ENCODE measurements around the gene CPA1.

- no peak for TF ChIP-seq POLR2A (IDR thresholded peaks at IDR 0.05; ENCODE audit: low read depth, low read length)
- TF ChIP-seq SMC3 (IDR thresholded peaks at IDR 0.05; ENCODE audit: low read depth, low read length): no peak
- no peak for TF ChIP-seq RAD21 (IDR thresholded peaks at IDR 0.05; ENCODE audit: low read length)
- TF ChIP-seq USF2 (IDR thresholded peaks at IDR 0.05; ENCODE audit: low read depth, low read length): no peak
- no peak for TF ChIP-seq RFX5 (IDR thresholded peaks at IDR 0.05; ENCODE audit: low read depth, low read length)
- TF ChIP-seq, protein P1, sequence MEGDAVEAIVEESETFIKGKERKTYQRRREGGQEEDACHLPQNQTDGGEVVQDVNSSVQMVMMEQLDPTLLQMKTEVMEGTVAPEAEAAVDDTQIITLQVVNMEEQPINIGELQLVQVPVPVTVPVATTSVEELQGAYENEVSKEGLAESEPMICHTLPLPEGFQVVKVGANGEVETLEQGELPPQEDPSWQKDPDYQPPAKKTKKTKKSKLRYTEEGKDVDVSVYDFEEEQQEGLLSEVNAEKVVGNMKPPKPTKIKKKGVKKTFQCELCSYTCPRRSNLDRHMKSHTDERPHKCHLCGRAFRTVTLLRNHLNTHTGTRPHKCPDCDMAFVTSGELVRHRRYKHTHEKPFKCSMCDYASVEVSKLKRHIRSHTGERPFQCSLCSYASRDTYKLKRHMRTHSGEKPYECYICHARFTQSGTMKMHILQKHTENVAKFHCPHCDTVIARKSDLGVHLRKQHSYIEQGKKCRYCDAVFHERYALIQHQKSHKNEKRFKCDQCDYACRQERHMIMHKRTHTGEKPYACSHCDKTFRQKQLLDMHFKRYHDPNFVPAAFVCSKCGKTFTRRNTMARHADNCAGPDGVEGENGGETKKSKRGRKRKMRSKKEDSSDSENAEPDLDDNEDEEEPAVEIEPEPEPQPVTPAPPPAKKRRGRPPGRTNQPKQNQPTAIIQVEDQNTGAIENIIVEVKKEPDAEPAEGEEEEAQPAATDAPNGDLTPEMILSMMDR (conservative IDR thresholded peaks at IDR 0.05; ENCODE audit: low read depth, low read length): no peak
- no peak for TF ChIP-seq CEBPB (IDR thresholded peaks at IDR 0.05; ENCODE audit: low read depth, low read length)
- no peak for TF ChIP-seq MAZ (IDR thresholded peaks at IDR 0.05; ENCODE audit: borderline replicate concordance, low read depth, low read length)
- TF ChIP-seq MAFK (IDR thresholded peaks at IDR 0.05; ENCODE audit: low read depth, low read length): no peak
- no peak for TF ChIP-seq MXI1 (IDR thresholded peaks at IDR 0.05; ENCODE audit: borderline replicate concordance, low read depth, low read length)
- no peak for TF ChIP-seq CHD1 (IDR thresholded peaks at IDR 0.05; ENCODE audit: low read depth, low read length)
- TF ChIP-seq NFE2L2 (IDR thresholded peaks at IDR 0.05; ENCODE audit: low read depth, low read length): no peak
- TF ChIP-seq RCOR1 (IDR thresholded peaks at IDR 0.05; ENCODE audit: insufficient replicate concordance, low read length): no peak
- no peak for TF ChIP-seq BHLHE40 (IDR thresholded peaks at IDR 0.05; ENCODE audit: low read depth, low read length)
These were observed 18.3 kb downstream of the CPA1 start for GRCh38 chr7:130398526-130399090.

All from IMR-90 (cell line).